NCI-H1105 treated with DMSO at 0.1 percent for 48 hours (cell line): ENCODE data around the gene NPHP3.
"Not testable (repeated sequence)": the region's sequence is repeated elsewhere in the genome, so short reads cannot be mapped to it uniquely, and the experiment has no call there.

ENCODE experiments used
- DNase-seq: peaks from one replicate; lab custom pipeline; 2025; lab: John Stamatoyannopoulos, UW

The NPHP3 gene

GRCh38 chr3:132641837-132642538 lies 80.2 kb downstream of the NPHP3 start:
- DNase-seq = peak; percentile 77

GRCh38 chr3:132641427-132641826 lies 80.8 kb downstream of the NPHP3 start:
- DNase-seq = not testable (repeated sequence)

- DNase-seq = no peak
Measured at GRCh38 chr3:132638706-132639105, 83.5 kb downstream of the NPHP3 start.

- DNase-seq = no peak
Measured at GRCh38 chr3:132637590-132637989, 84.6 kb downstream of the NPHP3 start.

- no peak for DNase-seq
Measured at GRCh38 chr3:132635052-132635451, 87.2 kb downstream of the NPHP3 start.
